B cell (primary cell): ENCODE measurements around the gene SETDB1.

Experiments used
- CTCF ChIP-seq: fragments of 200-600 bp; IDR thresholded peaks from one replicate; pipeline ENCODE4 v1.8.0; 2022; ENCODE audit warnings: antibody characterized with exemption, mild to moderate bottlenecking
- EZH2 ChIP-seq: IDR thresholded peaks from 2 replicates; pipeline ENCODE4 v1.6.1; 2012; ENCODE audit warnings: borderline replicate concordance, low read depth, mild to moderate bottlenecking, moderate library complexity, low read length; ENCODE audit not compliant: insufficient read depth, poor library complexity, severe bottlenecking

- TF ChIP-seq EZH2: no peak
- no peak for TF ChIP-seq CTCF
Observed at GRCh38 chr1:150964164-150964489, 38.0 kb downstream of the SETDB1 start.
